ENCODE measurements around the gene PRPF39. TPM values are rescaled to one million over a fixed set of nuclear protein-coding genes. Genes with fewer than 3 reads are reported as not detected.

PRPF39 gene
- total and polyA plus RNA-seq, 2 donors from 2014 or later = 15.4 to 35.6 TPM

DNA sequence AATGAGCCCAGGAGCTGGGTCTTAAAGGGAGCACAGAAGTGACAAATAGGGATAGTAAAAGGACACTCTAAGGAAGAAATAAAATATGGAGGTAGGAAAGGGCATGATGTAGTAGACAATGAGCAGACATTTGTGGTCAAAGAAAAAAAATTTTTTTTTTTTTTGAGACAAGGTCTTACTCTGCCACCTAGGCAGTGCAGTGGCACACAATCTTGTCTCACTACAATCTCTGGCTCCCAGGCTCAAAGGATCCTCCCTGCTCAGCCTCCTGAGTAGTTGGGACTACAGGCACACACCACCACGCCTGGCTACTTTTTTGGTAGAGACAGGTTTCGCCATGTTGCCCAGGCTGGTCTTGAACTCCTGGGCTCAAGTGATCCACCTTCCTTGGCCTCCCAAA lies 41.8 kb downstream of the PRPF39 start:
- Histone ChIP-seq H3K27me3 (ENCODE audit: control insufficient read depth, insufficient read depth, low read length) (no peaks in the 10 kb centered on the region), H3K9ac (ENCODE audit: low read length in 3 of 3) (no peak overlapping the region), H3K4me3 (ENCODE audit: low read length in 3 of 3) (no peak overlapping the region), H3K36me3 (ENCODE audit: control insufficient read depth in 2 of 3, insufficient read depth in 3 of 3, low read length in 3 of 3) (peaks cover 2 to 16% (median 7%) of the 10 kb centered on the region in 3 donors), H3K9me3 (ENCODE audit: control insufficient read depth in 2 of 3, insufficient read depth in 1 of 3, low read length in 3 of 3) (no peaks in the 10 kb centered on the region), H3K27ac (ENCODE audit: low read depth in 2 of 2, low read length in 2 of 2) (no peak overlapping the region), H3K4me1 (ENCODE audit: control insufficient read depth in 2 of 3, insufficient read depth in 2 of 3, low read depth in 1 of 3, low read length in 3 of 3) (no peaks in the 10 kb centered on the region)
- DNase-seq (no peak), FAIRE-seq (no peak)
- intact Hi-C loops (cut with DNase I) = no loop called here
- no peak for TF ChIP-seq CTCF (IDR thresholded peaks at IDR 0.05; ENCODE audit: borderline replicate concordance, extremely low read depth, insufficient read depth)

DNA sequence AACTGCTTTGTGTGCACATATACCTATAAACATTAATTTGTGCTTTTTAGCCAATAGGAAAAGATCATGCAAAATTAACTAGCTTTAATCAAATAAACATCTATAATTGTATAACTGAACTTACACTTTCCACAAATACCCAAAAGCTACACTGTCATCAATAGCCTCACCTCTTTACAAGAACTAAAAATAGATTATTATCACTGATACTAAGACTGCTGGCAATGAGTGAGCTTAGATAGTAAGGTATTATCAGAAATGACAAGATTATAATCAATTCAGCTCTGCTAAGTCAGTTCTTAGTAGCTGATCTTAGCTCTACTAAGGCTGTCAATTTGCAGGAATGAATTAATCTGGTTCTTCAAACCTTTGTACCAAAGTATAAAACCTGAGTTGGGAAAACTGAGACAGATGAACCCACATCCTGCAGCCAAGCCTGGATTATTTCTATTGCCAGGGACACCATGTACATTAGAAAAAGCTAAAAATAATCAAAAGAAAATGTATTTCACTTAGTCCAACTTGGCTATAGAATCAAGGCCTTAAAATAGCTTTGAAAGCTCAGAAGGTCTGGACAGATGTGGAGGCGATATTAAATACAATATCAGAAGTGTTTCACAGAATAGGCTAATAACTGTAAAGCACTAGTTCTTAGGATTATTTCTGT lies 45.2 kb downstream of the PRPF39 start:
- intact Hi-C loops (cut with DNase I) = no loop called here

DNA sequence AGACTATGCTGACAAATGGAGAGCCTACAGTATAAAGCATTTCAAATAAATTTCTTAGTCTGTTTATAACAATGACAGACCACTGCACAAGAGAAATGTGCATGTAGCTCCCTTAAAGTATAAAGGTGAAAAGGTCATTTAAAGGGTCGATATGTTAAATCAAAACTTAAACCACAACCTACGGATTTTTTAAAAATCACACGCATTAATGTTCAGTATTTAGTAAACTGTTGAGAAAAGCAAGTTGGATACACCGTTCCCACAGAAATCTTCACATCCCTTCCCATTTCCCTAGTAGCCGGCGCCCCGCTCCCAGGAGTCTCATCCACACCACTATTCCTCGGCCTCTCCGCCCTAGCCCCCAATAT lies 49.8 kb downstream of the PRPF39 start:
- no peak for TF ChIP-seq CTCF (IDR thresholded peaks at IDR 0.05; ENCODE audit: borderline replicate concordance, extremely low read depth, insufficient read depth)
- H3K9me3 ChIP-seq (ENCODE audit: control insufficient read depth in 2 of 3, insufficient read depth in 1 of 3, low read length in 3 of 3) = no peaks in the 10 kb centered on the region
- H3K4me3 ChIP-seq (ENCODE audit: low read length in 3 of 3) = peak overlapping the region; percentile 84 to 96 (median 92)
- peak overlapping the region; percentile 82 to 86 for H3K27ac ChIP-seq (ENCODE audit: low read depth in 2 of 2, low read length in 2 of 2)
- intact Hi-C loops (cut with DNase I) = no loop called here
- peak in 1 of 5 donors; percentile 36 for DNase-seq
- peaks cover 0 to 3% (median 0%) of the 10 kb centered on the region in 3 donors for H3K36me3 ChIP-seq (ENCODE audit: control insufficient read depth in 2 of 3, insufficient read depth in 3 of 3, low read length in 3 of 3)
- FAIRE-seq = no peak
- peaks cover 4 to 14% (median 6%) of the 10 kb centered on the region in 3 donors for H3K4me1 ChIP-seq (ENCODE audit: control insufficient read depth in 2 of 3, insufficient read depth in 2 of 3, low read depth in 1 of 3, low read length in 3 of 3)
- H3K9ac ChIP-seq (ENCODE audit: low read length in 3 of 3) = peak overlapping the region; percentile 68 to 93 (median 81)
- H3K27me3 ChIP-seq (ENCODE audit: control insufficient read depth, insufficient read depth, low read length) = no peaks in the 10 kb centered on the region

More for the DNA sequence above, 45.2 kb downstream of the PRPF39 start:
- Histone ChIP-seq H3K27ac (ENCODE audit: low read depth in 2 of 2, low read length in 2 of 2) (no peak overlapping the region), H3K4me3 (ENCODE audit: low read length in 3 of 3) (no peak overlapping the region), H3K27me3 (ENCODE audit: control insufficient read depth, insufficient read depth, low read length) (no peaks in the 10 kb centered on the region), H3K4me1 (ENCODE audit: control insufficient read depth in 2 of 3, insufficient read depth in 2 of 3, low read depth in 1 of 3, low read length in 3 of 3) (no peaks in the 10 kb centered on the region), H3K36me3 (ENCODE audit: control insufficient read depth in 2 of 3, insufficient read depth in 3 of 3, low read length in 3 of 3) (peaks cover under 1 to 4% (median 2%) of the 10 kb centered on the region in 3 donors), H3K9me3 (ENCODE audit: control insufficient read depth in 2 of 3, insufficient read depth in 1 of 3, low read length in 3 of 3) (no peaks in the 10 kb centered on the region), H3K9ac (ENCODE audit: low read length in 3 of 3) (no peak overlapping the region)
- TF ChIP-seq CTCF (IDR thresholded peaks at IDR 0.05; ENCODE audit: borderline replicate concordance, extremely low read depth, insufficient read depth) = no peak
- FAIRE-seq (no peak), DNase-seq (no peak)
